ENCODE results near the gene OR5B12. TPM values are rescaled to one million over a fixed set of nuclear protein-coding genes. Genes with fewer than 3 reads are reported as not detected.

Gene OR5B12
- total RNA-seq (not detected), polyA plus RNA-seq (not detected)

DNA sequence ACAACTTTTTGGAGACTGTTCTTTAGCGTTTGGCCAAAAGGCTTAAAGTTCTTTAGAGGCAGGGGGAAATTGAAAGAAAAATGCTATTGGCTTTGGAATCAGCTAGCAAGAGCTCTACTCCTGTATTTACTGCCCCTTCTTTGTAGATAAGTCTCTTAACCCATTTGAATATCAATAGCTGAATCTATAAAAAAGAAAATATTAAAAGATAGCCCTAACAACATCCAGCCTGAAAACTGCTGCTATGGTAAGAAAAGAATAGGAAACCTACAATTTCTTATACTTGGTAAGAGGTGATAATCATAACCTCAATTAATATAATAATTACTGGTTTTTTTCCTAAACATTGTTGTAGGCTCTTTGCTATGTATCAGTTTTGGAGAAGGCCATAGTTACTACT lies at the start of gene OR5B12:
TSS of gene OR5B12 (minus strand) at position 101 of the 400 bp plus-strand sequence. CDS start 2,085 bp downstream, outside the sequence.
- Histone ChIP-seq H3K9ac (ENCODE audit: low read depth in 1 of 2, low read length in 2 of 2) (no peak within 1 kb of the TSS), H3K9me3 (ENCODE audit: control insufficient read depth in 4 of 4, low read length in 3 of 4) (peaks cover 8 to 10% (median 9%) of the 10 kb centered on the region in 4 donors), H3K36me3 (ENCODE audit: control insufficient read depth in 4 of 4, insufficient read depth in 3 of 4, low read depth in 1 of 4, low read length in 3 of 4) (no peaks in the 10 kb centered on the region), H3K27me3 (ENCODE audit: control insufficient read depth in 4 of 4, insufficient read depth in 4 of 4, low read length in 3 of 4) (no peaks in the 10 kb centered on the region), H3K4me1 (ENCODE audit: control insufficient read depth in 4 of 4, insufficient read depth in 4 of 4, low read length in 3 of 4) (no peaks in the 10 kb centered on the region), H3K4me3 (ENCODE audit: low read depth in 1 of 3, low read length in 3 of 3) (no peak within 1 kb of the TSS), H3K27ac (ENCODE audit: low read depth in 1 of 2, low read length in 2 of 2) (no peak within 1 kb of the TSS)
- TF ChIP-seq EGR1 (IDR thresholded peaks at IDR 0.05; ENCODE audit: low read depth in 2 of 2) (no peak), JUND (IDR thresholded peaks at IDR 0.05) (no peak), CTCF (IDR thresholded peaks at IDR 0.05; ENCODE audit: low read depth, low read length, missing input control) (no peak), HNF4G (IDR thresholded peaks at IDR 0.05) (no peak), GABPA (IDR thresholded peaks at IDR 0.05 in 1 of 2, conservative IDR thresholded peaks at IDR 0.05 in 1 of 2) (no peak)
- WGBS: 71% methylated on average over 1 of the region's 1 CpG
- no peak for DNase-seq (ENCODE audit: low spot score)

DNA sequence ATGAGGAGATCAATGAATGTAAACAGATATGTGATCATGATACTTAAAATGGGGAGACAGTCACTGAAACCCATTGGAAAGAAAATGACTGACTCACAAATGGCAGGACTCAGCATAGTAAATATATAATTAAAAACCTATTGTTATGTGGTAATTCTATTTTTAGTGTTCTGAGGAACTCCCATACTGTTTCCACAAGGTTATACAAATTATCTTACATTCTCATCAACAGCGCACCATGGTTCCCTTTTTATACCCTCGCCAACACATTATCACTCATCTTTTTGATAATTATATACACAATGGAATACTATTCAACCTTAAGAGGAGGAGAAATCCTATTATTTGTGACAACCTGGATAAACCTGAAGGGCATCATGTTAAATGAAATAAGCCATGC lies 48.8 kb upstream of the OR5B12 start:
- Histone ChIP-seq H3K9ac (ENCODE audit: low read depth in 1 of 2, low read length in 2 of 2) (no peak overlapping the region), H3K4me3 (ENCODE audit: low read depth in 1 of 3, low read length in 3 of 3) (no peak overlapping the region), H3K27me3 (ENCODE audit: control insufficient read depth in 4 of 4, insufficient read depth in 4 of 4, low read length in 3 of 4) (no peaks in the 10 kb centered on the region), H3K4me1 (ENCODE audit: control insufficient read depth in 4 of 4, insufficient read depth in 4 of 4, low read length in 3 of 4) (no peaks in the 10 kb centered on the region), H3K9me3 (ENCODE audit: control insufficient read depth in 4 of 4, low read length in 3 of 4) (no peaks in the 10 kb centered on the region), H3K36me3 (ENCODE audit: control insufficient read depth in 4 of 4, insufficient read depth in 3 of 4, low read depth in 1 of 4, low read length in 3 of 4) (no peaks in the 10 kb centered on the region), H3K27ac (ENCODE audit: low read depth in 1 of 2, low read length in 2 of 2) (no peak overlapping the region)
- 49% methylated on average over 2 of the region's 2 CpGs for WGBS
- DNase-seq (ENCODE audit: low spot score): no peak
- TF ChIP-seq FOXA2 (IDR thresholded peaks at IDR 0.05) (no peak), CTCF (IDR thresholded peaks at IDR 0.05; ENCODE audit: low read depth, low read length, missing input control) (no peak), HNF4G (IDR thresholded peaks at IDR 0.05) (no peak), FOXA1 (IDR thresholded peaks at IDR 0.05) (no peak), RAD21 (IDR thresholded peaks at IDR 0.05) (no peak), NR2F2 (IDR thresholded peaks at IDR 0.05) (no peak), RXRA (IDR thresholded peaks at IDR 0.05) (no peak), YY1 (IDR thresholded peaks at IDR 0.05) (no peak), GABPA (IDR thresholded peaks at IDR 0.05 in 1 of 2, conservative IDR thresholded peaks at IDR 0.05 in 1 of 2) (no peak), EGR1 (IDR thresholded peaks at IDR 0.05; ENCODE audit: low read depth in 2 of 2) (no peak)
- TF ChIP-seq, protein P1, sequence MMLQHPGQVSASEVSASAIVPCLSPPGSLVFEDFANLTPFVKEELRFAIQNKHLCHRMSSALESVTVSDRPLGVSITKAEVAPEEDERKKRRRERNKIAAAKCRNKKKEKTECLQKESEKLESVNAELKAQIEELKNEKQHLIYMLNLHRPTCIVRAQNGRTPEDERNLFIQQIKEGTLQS (IDR thresholded peaks at IDR 0.05): no peak

DNA sequence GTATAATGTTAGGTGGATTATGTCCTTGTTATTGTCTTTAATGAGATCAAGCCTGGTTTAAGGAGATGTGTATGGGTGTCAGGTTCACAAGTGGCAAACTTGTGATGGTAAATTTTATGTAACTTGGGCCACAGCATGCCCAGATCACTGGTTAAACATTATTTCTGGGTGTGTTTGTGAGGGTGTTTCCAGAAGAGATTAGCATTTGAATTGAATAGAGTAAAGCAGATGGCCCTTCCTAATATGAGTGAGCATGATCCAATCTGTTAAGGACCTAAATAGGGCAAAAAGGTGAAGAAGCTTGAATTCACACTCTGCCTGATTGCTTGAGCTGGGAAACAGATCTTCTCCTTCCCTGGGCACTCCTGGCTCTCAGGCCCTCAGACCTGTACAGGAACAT lies 45.1 kb upstream of the OR5B12 start:
- H3K36me3 ChIP-seq (ENCODE audit: control insufficient read depth in 4 of 4, insufficient read depth in 3 of 4, low read depth in 1 of 4, low read length in 3 of 4): no peaks in the 10 kb centered on the region
- TF ChIP-seq RXRA (IDR thresholded peaks at IDR 0.05) (no peak), CTCF (IDR thresholded peaks at IDR 0.05; ENCODE audit: low read depth, low read length, missing input control) (no peak), FOXA2 (IDR thresholded peaks at IDR 0.05) (no peak), HNF4G (IDR thresholded peaks at IDR 0.05) (no peak), NR2F2 (IDR thresholded peaks at IDR 0.05) (no peak), SP1 (IDR thresholded peaks at IDR 0.05) (no peak), GABPA (IDR thresholded peaks at IDR 0.05 in 1 of 2, conservative IDR thresholded peaks at IDR 0.05 in 1 of 2) (no peak), FOXA1 (IDR thresholded peaks at IDR 0.05) (no peak), YY1 (IDR thresholded peaks at IDR 0.05) (no peak), TAF1 (conservative IDR thresholded peaks at IDR 0.05) (no peak), EGR1 (IDR thresholded peaks at IDR 0.05; ENCODE audit: low read depth in 2 of 2) (no peak), HNF4A (conservative IDR thresholded peaks at IDR 0.05) (no peak), ZBTB33 (IDR thresholded peaks at IDR 0.05) (no peak), RAD21 (IDR thresholded peaks at IDR 0.05) (no peak), JUND (IDR thresholded peaks at IDR 0.05) (no peak)
- TF ChIP-seq, protein P2, sequence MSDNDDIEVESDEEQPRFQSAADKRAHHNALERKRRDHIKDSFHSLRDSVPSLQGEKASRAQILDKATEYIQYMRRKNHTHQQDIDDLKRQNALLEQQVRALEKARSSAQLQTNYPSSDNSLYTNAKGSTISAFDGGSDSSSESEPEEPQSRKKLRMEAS (IDR thresholded peaks at IDR 0.05): no peak

More for the DNA sequence above, 45.1 kb upstream of the OR5B12 start:
- no peak overlapping the region for H3K27ac ChIP-seq (ENCODE audit: low read depth in 1 of 2, low read length in 2 of 2)
- H3K27me3 ChIP-seq (ENCODE audit: control insufficient read depth in 4 of 4, insufficient read depth in 4 of 4, low read length in 3 of 4): no peaks in the 10 kb centered on the region
- H3K4me3 ChIP-seq (ENCODE audit: low read depth in 1 of 3, low read length in 3 of 3): no peak overlapping the region
- DNase-seq (ENCODE audit: low spot score): no peak
- H3K9me3 ChIP-seq (ENCODE audit: control insufficient read depth in 4 of 4, low read length in 3 of 4): no peaks in the 10 kb centered on the region
- no peaks in the 10 kb centered on the region for H3K4me1 ChIP-seq (ENCODE audit: control insufficient read depth in 4 of 4, insufficient read depth in 4 of 4, low read length in 3 of 4)
- H3K9ac ChIP-seq (ENCODE audit: low read depth in 1 of 2, low read length in 2 of 2): no peak overlapping the region

Data from liver (tissue), 9 donors.